ENCODE data around the gene NAP1L5.

The NAP1L5 gene

GRCh38 chr4:88722828-88723227 lies 25.2 kb upstream of the NAP1L5 start:
- TF ChIP-seq ZFX (IDR thresholded peaks at IDR 0.05; ENCODE audit: borderline replicate concordance) (no peak), CTCF (IDR thresholded peaks at IDR 0.05) (no peak)
- H3K27ac ChIP-seq: no peak overlapping the region

GRCh38 chr4:88722276-88722780 lies 24.7 kb upstream of the NAP1L5 start:
- H3K27ac ChIP-seq: no peak overlapping the region
- TF ChIP-seq CTCF (IDR thresholded peaks at IDR 0.05) (no peak), ZFX (IDR thresholded peaks at IDR 0.05; ENCODE audit: borderline replicate concordance) (no peak)

GRCh38 chr4:88720451-88721428 lies 23.1 kb upstream of the NAP1L5 start:
- no peak overlapping the region for H3K27ac ChIP-seq

GRCh38 chr4:88719381-88719780 lies 21.8 kb upstream of the NAP1L5 start:
- TF ChIP-seq CTCF (IDR thresholded peaks at IDR 0.05): no peak
- no peak for TF ChIP-seq ZFX (IDR thresholded peaks at IDR 0.05; ENCODE audit: borderline replicate concordance)
- H3K27ac ChIP-seq: no peak overlapping the region

More at GRCh38 chr4:88720451-88721428, 23.1 kb upstream of the NAP1L5 start:
- TF ChIP-seq CTCF (IDR thresholded peaks at IDR 0.05) (no peak), ZFX (IDR thresholded peaks at IDR 0.05; ENCODE audit: borderline replicate concordance) (no peak)

- no peak overlapping the region for H3K27ac ChIP-seq
- TF ChIP-seq CTCF (IDR thresholded peaks at IDR 0.05): no peak
- no peak for TF ChIP-seq ZFX (IDR thresholded peaks at IDR 0.05; ENCODE audit: borderline replicate concordance)
Observed at GRCh38 chr4:88718098-88718497, 20.5 kb upstream of the NAP1L5 start.

GRCh38 chr4:88713782-88714181 lies 16.2 kb upstream of the NAP1L5 start:
- H3K27ac ChIP-seq: no peak overlapping the region

More at GRCh38 chr4:88713782-88714181, 16.2 kb upstream of the NAP1L5 start:
- TF ChIP-seq CTCF (IDR thresholded peaks at IDR 0.05) (no peak), ZFX (IDR thresholded peaks at IDR 0.05; ENCODE audit: borderline replicate concordance) (no peak)
